ENCODE results near the gene SMAD3. TPM values are rescaled to one million over a fixed set of nuclear protein-coding genes. Genes with fewer than 3 reads are reported as not detected.

The SMAD3 gene
- total RNA-seq, 1 donor from 2014 or later, result 25.7 TPM

- peak overlapping the region; percentile 24 for H3K27ac ChIP-seq
- no peaks in the 10 kb centered on the region for H3K36me3 ChIP-seq
- peaks cover 42% of the 10 kb centered on the region for H3K4me1 ChIP-seq
- TF ChIP-seq, protein P1, sequence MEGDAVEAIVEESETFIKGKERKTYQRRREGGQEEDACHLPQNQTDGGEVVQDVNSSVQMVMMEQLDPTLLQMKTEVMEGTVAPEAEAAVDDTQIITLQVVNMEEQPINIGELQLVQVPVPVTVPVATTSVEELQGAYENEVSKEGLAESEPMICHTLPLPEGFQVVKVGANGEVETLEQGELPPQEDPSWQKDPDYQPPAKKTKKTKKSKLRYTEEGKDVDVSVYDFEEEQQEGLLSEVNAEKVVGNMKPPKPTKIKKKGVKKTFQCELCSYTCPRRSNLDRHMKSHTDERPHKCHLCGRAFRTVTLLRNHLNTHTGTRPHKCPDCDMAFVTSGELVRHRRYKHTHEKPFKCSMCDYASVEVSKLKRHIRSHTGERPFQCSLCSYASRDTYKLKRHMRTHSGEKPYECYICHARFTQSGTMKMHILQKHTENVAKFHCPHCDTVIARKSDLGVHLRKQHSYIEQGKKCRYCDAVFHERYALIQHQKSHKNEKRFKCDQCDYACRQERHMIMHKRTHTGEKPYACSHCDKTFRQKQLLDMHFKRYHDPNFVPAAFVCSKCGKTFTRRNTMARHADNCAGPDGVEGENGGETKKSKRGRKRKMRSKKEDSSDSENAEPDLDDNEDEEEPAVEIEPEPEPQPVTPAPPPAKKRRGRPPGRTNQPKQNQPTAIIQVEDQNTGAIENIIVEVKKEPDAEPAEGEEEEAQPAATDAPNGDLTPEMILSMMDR (IDR thresholded peaks at IDR 0.05), result no peak
- H3K27me3 ChIP-seq (ENCODE audit: low read depth), result no peaks in the 10 kb centered on the region
- intact Hi-C loops (cut with DNase I), result no loop called here
- no peaks in the 10 kb centered on the region for H3K9me3 ChIP-seq
- ATAC-seq (no peak), DNase-seq (no peak)
- no peak overlapping the region for H3K4me3 ChIP-seq
These were observed 14.0 kb upstream of the SMAD3 start for GRCh38 chr15:67051088-67052045.

DNA sequence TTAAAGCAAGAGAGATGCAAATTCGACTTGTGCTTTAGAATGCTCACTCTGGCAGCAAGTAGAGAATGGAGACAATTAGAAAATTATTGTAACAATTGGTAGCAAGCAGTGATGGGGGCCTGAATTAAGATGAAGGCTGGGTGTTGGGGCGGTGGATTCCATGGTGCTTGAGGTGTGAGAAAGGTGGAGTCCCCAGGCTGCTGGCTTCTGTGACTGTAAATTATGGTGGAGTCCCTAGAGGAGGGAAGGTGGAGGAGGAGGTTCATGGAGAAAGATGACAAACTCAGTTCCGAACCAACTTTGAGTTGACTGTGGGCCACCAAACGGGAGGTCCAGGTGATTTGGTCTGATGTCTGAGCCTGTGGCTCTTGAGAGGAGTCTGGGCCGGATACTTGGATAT, 10.7 kb upstream of the SMAD3 start:
- DNase-seq (no peak), ATAC-seq (no peak)
- Histone ChIP-seq H3K9me3 (no peaks in the 10 kb centered on the region), H3K27me3 (ENCODE audit: low read depth) (no peaks in the 10 kb centered on the region), H3K36me3 (no peaks in the 10 kb centered on the region), H3K4me3 (no peak overlapping the region), H3K4me1 (peaks cover 23% of the 10 kb centered on the region), H3K27ac (no peak overlapping the region)
- TF ChIP-seq, protein P1 (IDR thresholded peaks at IDR 0.05), result no peak
- intact Hi-C loops (cut with DNase I), result no loop called here

DNA sequence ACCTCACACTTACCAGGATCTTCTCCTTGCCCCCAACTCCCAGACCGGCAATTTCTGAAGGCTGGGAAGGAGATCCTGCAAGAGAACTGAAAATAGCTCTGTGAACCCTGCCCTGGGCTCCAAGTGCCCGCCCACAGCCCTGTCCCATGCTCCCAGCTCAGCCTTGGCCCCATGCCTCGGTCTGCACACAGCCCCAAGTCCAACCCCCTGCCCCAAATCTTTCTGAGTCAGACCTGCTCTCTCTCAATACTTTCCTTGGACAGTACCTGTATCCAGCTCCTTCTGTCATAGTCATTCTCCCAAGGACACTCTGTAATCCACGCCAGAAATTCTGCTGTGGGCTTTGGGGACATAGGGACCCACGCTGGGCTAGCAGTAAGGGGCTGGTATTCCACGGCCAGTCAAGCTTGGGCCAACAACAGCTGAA, 6.3 kb upstream of the SMAD3 start:
- Histone ChIP-seq H3K4me3 (no peak overlapping the region), H3K36me3 (no peaks in the 10 kb centered on the region), H3K4me1 (peaks cover 5% of the 10 kb centered on the region), H3K27me3 (ENCODE audit: low read depth) (no peaks in the 10 kb centered on the region), H3K9me3 (no peaks in the 10 kb centered on the region), H3K27ac (no peak overlapping the region)
- intact Hi-C loops (cut with DNase I), result no loop called here
- ATAC-seq (no peak), DNase-seq (no peak)
- TF ChIP-seq, protein P1 (IDR thresholded peaks at IDR 0.05), result no peak

DNA sequence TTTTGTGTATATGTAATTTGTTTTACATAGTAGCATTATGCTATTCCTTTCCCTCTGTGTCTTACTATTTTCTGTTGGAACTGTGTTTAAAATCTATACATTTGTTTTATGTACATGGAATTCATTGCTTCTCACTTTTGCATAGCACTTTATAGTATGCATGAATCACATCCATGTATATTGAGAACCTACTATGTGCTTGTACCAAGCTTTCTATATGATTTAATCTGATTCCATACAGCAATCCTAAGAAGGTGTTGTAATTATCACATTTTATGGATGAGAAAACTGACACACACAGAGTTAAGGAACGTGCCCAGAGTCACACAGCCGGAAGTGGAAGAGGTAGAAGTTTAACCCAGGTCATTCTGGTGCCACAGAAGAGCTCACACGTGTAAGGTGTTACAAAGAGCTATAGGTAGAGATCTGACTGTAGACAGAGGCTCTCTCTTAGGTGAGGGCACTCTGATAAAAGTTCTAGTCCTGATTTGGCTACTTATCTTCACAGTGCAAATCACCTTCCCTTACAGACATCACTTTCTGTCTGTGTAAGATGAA, 3.5 kb upstream of the SMAD3 start:
- no peaks in the 10 kb centered on the region for H3K36me3 ChIP-seq
- peaks cover 16% of the 10 kb centered on the region for H3K4me1 ChIP-seq
- no peaks in the 10 kb centered on the region for H3K27me3 ChIP-seq (ENCODE audit: low read depth)
- H3K4me3 ChIP-seq, result no peak overlapping the region
- H3K27ac ChIP-seq, result no peak overlapping the region
- TF ChIP-seq, protein P1 (IDR thresholded peaks at IDR 0.05), result no peak
- ATAC-seq (no peak), DNase-seq (no peak)
- intact Hi-C loops (cut with DNase I), result no loop called here
- H3K9me3 ChIP-seq, result no peaks in the 10 kb centered on the region

DNA sequence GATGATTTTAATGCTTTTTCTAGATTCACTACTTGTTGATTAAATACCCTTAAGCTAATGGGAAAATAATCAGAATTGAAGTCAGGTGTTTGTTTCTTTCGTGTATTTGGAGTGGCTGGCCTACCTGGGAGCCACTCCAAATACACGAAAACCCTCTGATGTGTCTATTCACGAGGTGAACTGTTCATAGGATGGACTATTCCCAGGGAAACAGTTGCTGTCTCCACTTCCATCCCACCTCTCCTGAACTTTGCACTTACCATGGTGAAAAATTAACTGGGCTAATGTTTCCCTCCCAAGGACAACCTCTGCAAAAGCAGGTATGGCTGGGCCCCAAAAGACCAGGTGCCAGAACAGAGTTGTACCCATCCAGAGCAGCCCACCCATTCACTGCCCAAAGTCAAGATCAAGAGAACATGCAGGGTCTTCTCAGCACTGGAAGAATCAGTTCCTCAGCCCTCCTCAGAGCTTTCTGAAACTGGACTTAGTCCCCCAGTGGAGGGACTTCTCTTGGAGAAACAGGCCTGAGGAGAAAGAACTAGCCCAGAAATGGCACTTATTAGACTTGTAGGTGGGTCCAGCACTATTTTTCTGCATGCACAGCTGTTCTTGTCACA, 2.9 kb upstream of the SMAD3 start:
- no peak for ATAC-seq
- no peak for DNase-seq
- TF ChIP-seq, protein P1 (IDR thresholded peaks at IDR 0.05), result no peak
- H3K27me3 ChIP-seq (ENCODE audit: low read depth), result no peaks in the 10 kb centered on the region
- H3K4me1 ChIP-seq, result peaks cover 21% of the 10 kb centered on the region
- intact Hi-C loops (cut with DNase I), result no loop called here
- no peak overlapping the region for H3K27ac ChIP-seq
- no peaks in the 10 kb centered on the region for H3K36me3 ChIP-seq
- H3K9me3 ChIP-seq, result no peaks in the 10 kb centered on the region
- H3K4me3 ChIP-seq, result no peak overlapping the region

All from lower lobe of right lung (tissue), 2 donors.